ENCODE data around the gene CLCN7. TPM values are rescaled to one million over a fixed set of nuclear protein-coding genes. Genes with fewer than 3 reads are reported as not detected.
A peak's percentile ranks its signal among the peaks of the same experiment; 100 is the strongest.

CLCN7 gene
- total and polyA plus RNA-seq, 2 of the 13 experiments (the other 11 are each of a cell fraction or from before 2014, with no cell fraction given): 24.6 to 25.1 TPM

- TF ChIP-seq BCLAF1 (IDR thresholded peaks at IDR 0.05) (no peak), ZBTB46 (CRISPR knock-in tag; IDR thresholded peaks at IDR 0.05; ENCODE audit: borderline replicate concordance) (no peak), ZNF615 (CRISPR knock-in tag; IDR thresholded peaks at IDR 0.05; ENCODE audit: borderline replicate concordance) (no peak), TCF7 (IDR thresholded peaks at IDR 0.05; ENCODE audit: low read depth) (no peak), ONECUT2 (CRISPR knock-in tag; IDR thresholded peaks at IDR 0.05) (no peak), CENPX (CRISPR knock-in tag; IDR thresholded peaks at IDR 0.05) (no peak), ZBTB4 (CRISPR knock-in tag; IDR thresholded peaks at IDR 0.05; ENCODE audit: borderline replicate concordance) (0 out of 2 replicates have a peak, but pooled peaks have one; percentile 26), MTERF4 (CRISPR knock-in tag; IDR thresholded peaks at IDR 0.05) (no peak), ZNF18 (CRISPR knock-in tag; IDR thresholded peaks at IDR 0.05; ENCODE audit: insufficient replicate concordance) (no peak), SALL2 (CRISPR knock-in tag; IDR thresholded peaks at IDR 0.05) (no peak), MTF2 (CRISPR knock-in tag; IDR thresholded peaks at IDR 0.05; ENCODE audit: borderline replicate concordance) (peak; percentile 32; the same call in 1 of the 2 replicates), ZNF224 (CRISPR knock-in tag; IDR thresholded peaks at IDR 0.05) (no peak), KAT8 (CRISPR knock-in tag; IDR thresholded peaks at IDR 0.05) (no peak), ZNF253 (CRISPR knock-in tag; IDR thresholded peaks at IDR 0.05; ENCODE audit: borderline replicate concordance) (no peak), MBNL3 (CRISPR knock-in tag; conservative IDR thresholded peaks at IDR 0.05) (no peak), PLSCR1 (CRISPR knock-in tag; IDR thresholded peaks at IDR 0.05; ENCODE audit: borderline replicate concordance) (no peak)
Observed at GRCh38 chr16:1435921-1436697, 38.7 kb downstream of the CLCN7 start (continued).
